ENCODE results near the gene SAMD4A. TPM values are rescaled to one million over a fixed set of nuclear protein-coding genes. Genes with fewer than 3 reads are reported as not detected.

Gene SAMD4A
- total RNA-seq, 1 donor from 2014 or later, result 4.7 TPM

GRCh38 chr14:54794159-54794558 is 227.2 kb downstream of the SAMD4A start:
- H3K4me3 Mint-ChIP-seq, result no peak overlapping the region
- DNase-seq (ENCODE audit: low read depth, low spot score), result no peak
- no peaks in the 10 kb centered on the region for H3K9me3 Mint-ChIP-seq
- H3K27ac Mint-ChIP-seq (ENCODE audit: unreplicated experiment), result no peak overlapping the region
- H3K4me1 Mint-ChIP-seq, result peaks cover 12% of the 10 kb centered on the region
- TF ChIP-seq, protein P1, sequence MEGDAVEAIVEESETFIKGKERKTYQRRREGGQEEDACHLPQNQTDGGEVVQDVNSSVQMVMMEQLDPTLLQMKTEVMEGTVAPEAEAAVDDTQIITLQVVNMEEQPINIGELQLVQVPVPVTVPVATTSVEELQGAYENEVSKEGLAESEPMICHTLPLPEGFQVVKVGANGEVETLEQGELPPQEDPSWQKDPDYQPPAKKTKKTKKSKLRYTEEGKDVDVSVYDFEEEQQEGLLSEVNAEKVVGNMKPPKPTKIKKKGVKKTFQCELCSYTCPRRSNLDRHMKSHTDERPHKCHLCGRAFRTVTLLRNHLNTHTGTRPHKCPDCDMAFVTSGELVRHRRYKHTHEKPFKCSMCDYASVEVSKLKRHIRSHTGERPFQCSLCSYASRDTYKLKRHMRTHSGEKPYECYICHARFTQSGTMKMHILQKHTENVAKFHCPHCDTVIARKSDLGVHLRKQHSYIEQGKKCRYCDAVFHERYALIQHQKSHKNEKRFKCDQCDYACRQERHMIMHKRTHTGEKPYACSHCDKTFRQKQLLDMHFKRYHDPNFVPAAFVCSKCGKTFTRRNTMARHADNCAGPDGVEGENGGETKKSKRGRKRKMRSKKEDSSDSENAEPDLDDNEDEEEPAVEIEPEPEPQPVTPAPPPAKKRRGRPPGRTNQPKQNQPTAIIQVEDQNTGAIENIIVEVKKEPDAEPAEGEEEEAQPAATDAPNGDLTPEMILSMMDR (conservative IDR thresholded peaks at IDR 0.05), result no peak
- no peaks in the 10 kb centered on the region for H3K36me3 Mint-ChIP-seq (ENCODE audit: low read depth)
- no peaks in the 10 kb centered on the region for H3K27me3 Mint-ChIP-seq (ENCODE audit: low read depth)

DNA sequence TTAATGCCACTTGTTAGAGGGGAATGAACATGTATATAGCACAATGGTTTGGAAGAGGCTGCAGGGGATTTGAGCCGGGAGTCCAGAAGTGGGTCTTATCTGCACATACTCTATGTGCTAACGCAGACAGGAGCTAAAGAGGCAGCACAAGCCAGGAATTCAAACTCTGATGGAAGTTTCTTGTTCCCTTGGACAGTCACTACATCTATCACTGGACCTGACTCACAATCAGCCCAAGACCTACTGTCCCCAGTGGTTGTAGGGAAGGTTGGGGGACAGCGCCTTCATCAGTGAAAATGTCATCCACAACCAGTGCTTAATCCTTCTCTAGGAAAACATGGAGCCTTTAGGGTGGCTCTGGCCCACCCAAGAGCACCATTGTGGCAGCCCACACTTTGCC is 227.9 kb downstream of the SAMD4A start:
- Mint-ChIP-seq H3K4me1 (peaks cover 12% of the 10 kb centered on the region), H3K36me3 (ENCODE audit: low read depth) (no peaks in the 10 kb centered on the region), H3K27ac (ENCODE audit: unreplicated experiment) (no peak overlapping the region), H3K9me3 (no peaks in the 10 kb centered on the region), H3K27me3 (ENCODE audit: low read depth) (no peaks in the 10 kb centered on the region), H3K4me3 (no peak overlapping the region)
- DNase-seq (ENCODE audit: low read depth, low spot score), result no peak
- TF ChIP-seq, protein P1 (conservative IDR thresholded peaks at IDR 0.05), result no peak

DNA sequence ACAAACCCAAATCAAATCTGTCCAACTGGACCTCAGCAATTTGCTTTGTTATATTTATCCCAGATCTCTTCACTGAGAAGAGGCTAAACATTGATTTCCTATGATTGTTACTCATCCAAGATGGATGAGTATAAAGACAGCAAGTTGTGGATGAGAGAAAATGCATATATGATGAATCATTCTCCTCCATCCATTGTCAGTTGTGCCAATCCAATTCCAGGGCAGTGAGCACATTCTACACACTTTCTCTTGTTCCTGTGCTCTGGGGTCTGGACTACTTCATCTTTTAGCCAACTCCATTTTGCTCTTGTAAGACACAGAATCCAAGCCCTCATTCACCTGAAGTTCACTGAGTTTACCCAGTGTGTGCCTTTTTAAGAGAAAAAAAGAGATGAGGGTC is 230.0 kb downstream of the SAMD4A start:
- H3K4me1 Mint-ChIP-seq, result no peaks in the 10 kb centered on the region
- no peaks in the 10 kb centered on the region for H3K36me3 Mint-ChIP-seq (ENCODE audit: low read depth)
- TF ChIP-seq, protein P1 (conservative IDR thresholded peaks at IDR 0.05), result no peak
- no peak overlapping the region for H3K4me3 Mint-ChIP-seq
- peaks cover 5% of the 10 kb centered on the region for H3K9me3 Mint-ChIP-seq
- H3K27ac Mint-ChIP-seq (ENCODE audit: unreplicated experiment), result no peak overlapping the region
- H3K27me3 Mint-ChIP-seq (ENCODE audit: low read depth), result no peaks in the 10 kb centered on the region
- no peak for DNase-seq (ENCODE audit: low read depth, low spot score)

DNA sequence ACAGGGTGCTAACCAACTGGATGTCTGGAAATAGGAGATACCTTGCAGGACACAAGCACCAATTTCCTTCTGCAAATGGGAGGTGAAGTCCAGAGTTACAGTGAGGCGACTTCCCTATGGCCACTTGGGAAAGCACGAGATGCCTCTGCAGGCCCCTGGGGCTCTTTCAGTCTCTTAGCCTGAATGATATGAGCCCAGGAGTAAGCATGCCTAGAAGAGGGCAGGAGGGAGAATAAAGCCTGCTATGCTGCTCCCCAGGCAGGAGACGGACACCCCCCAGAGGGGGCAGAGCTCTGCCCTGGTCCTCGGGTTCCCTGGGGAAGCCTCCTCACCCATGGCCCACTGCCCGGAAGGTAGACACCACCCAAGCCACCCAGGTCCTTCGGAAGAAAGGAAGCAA is 230.6 kb downstream of the SAMD4A start:
- TF ChIP-seq, protein P1 (conservative IDR thresholded peaks at IDR 0.05), result no peak
- H3K4me3 Mint-ChIP-seq, result no peak overlapping the region
- H3K9me3 Mint-ChIP-seq, result peaks cover 5% of the 10 kb centered on the region
- no peak overlapping the region for H3K27ac Mint-ChIP-seq (ENCODE audit: unreplicated experiment)
- H3K4me1 Mint-ChIP-seq, result no peaks in the 10 kb centered on the region
- no peaks in the 10 kb centered on the region for H3K27me3 Mint-ChIP-seq (ENCODE audit: low read depth)
- H3K36me3 Mint-ChIP-seq (ENCODE audit: low read depth), result no peaks in the 10 kb centered on the region
- no peak for DNase-seq (ENCODE audit: low read depth, low spot score)

- Mint-ChIP-seq H3K9me3 (peaks cover 5% of the 10 kb centered on the region), H3K27me3 (ENCODE audit: low read depth) (peaks cover 1% of the 10 kb centered on the region), H3K36me3 (ENCODE audit: low read depth) (no peaks in the 10 kb centered on the region), H3K4me1 (no peaks in the 10 kb centered on the region), H3K4me3 (no peak overlapping the region), H3K27ac (ENCODE audit: unreplicated experiment) (no peak overlapping the region)
- no peak for DNase-seq (ENCODE audit: low read depth, low spot score)
- TF ChIP-seq, protein P1 (conservative IDR thresholded peaks at IDR 0.05), result no peak
Observed at GRCh38 chr14:54797986-54798385, 231.1 kb downstream of the SAMD4A start.
